NB4 (cell line): ENCODE data around the gene TLK1.

Experiments
- MYC ChIP-seq: IDR thresholded peaks from 2 replicates; pipeline ENCODE4 v1.6.1; 2011; ENCODE audit warnings: low read depth, low read length
- POLR2A ChIP-seq: IDR thresholded peaks from 2 replicates; pipeline ENCODE4 v1.6.1; 2011; ENCODE audit warnings: mild to moderate bottlenecking; ENCODE audit not compliant: insufficient read length; ENCODE audit errors: extremely low read depth
- TF ChIP-seq, protein P1 (sequence below): IDR thresholded peaks from one replicate; pipeline ENCODE4 v1.5.1; 2012; ENCODE audit warnings: low read depth, low read length
- TF ChIP-seq, protein P2 (sequence below): IDR thresholded peaks from 2 replicates; pipeline ENCODE4 v1.6.1; 2011; ENCODE audit warnings: low read depth, low read length

DNA sequence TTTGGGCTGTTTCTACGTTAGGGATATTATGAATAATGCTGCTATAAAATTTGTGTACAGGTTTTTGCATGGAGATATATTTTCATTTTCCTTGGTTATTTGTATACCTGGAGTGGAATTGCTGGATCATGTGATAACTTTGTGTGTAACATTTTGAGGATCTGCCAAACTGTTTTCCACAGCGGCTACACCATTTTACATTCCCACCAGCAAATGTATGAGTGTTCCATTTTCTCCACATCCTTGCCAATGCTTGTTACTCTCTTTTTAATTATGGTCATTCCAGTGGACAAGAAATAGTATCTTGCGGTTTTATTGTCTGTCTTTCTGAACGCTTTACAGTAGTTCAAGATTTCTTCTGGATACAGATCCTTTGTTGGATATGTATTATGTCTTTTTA lies 218.1 kb downstream of the TLK1 start:
- TF ChIP-seq, protein P1, sequence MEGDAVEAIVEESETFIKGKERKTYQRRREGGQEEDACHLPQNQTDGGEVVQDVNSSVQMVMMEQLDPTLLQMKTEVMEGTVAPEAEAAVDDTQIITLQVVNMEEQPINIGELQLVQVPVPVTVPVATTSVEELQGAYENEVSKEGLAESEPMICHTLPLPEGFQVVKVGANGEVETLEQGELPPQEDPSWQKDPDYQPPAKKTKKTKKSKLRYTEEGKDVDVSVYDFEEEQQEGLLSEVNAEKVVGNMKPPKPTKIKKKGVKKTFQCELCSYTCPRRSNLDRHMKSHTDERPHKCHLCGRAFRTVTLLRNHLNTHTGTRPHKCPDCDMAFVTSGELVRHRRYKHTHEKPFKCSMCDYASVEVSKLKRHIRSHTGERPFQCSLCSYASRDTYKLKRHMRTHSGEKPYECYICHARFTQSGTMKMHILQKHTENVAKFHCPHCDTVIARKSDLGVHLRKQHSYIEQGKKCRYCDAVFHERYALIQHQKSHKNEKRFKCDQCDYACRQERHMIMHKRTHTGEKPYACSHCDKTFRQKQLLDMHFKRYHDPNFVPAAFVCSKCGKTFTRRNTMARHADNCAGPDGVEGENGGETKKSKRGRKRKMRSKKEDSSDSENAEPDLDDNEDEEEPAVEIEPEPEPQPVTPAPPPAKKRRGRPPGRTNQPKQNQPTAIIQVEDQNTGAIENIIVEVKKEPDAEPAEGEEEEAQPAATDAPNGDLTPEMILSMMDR, result no peak
- TF ChIP-seq POLR2A (no peak), MYC (no peak)
- TF ChIP-seq, protein P2, sequence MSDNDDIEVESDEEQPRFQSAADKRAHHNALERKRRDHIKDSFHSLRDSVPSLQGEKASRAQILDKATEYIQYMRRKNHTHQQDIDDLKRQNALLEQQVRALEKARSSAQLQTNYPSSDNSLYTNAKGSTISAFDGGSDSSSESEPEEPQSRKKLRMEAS, result no peak
